ENCODE measurements around the gene VWF.

VWF gene

DNA sequence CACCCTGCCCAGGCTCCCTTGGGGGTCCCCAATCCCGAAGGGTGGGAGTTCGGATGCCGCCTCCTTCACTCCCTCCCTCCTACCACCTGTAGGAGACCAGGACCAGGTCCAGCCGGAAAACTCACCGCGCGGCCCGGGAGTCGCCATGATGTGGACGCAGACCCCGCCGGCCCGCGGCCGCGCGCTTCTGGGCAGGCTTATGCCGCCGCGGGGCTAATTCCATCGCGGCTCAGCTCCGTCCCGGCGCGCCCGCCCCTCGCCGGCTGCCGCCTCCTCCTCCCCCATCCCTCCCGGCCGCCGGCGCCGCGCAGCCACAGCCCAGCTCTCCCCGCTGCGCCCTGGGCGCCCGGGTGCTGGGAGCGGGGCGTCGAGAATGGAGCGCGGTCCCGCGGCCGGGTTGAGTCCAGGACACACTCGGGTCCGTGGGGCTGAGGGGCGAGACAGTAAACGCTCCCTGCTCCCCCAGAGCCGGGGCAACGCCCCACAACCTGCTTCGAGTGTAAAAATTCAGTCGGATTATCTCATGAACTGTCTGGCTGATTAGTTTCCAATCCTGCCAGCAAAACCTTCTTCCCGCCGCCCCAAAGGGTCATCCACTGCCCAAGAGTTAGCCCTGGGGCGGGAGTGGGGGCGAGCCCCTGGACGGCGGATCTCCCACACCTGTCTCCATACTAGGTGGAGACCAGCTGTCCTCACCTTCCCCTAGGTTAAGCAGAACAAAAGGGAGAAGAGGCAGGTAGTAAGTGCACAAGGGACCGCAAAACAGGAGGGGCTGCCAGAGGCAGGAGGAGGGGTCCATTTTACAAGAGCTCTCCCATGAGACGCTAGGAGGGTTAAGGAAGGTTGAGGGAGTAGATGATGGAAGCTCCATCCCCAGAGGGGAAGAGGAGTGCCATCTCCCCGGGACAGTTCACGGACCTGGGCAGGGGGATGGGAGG, 179.1 kb downstream of the VWF start, which contains the start of gene ANO2:
TSS of gene ANO2 (minus strand) at position 189 of the 938 bp plus-strand sequence. CDS start at position 147, 42 bp downstream.
- TF ChIP-seq GABPA (IDR thresholded peaks at IDR 0.05; ENCODE audit: low read depth) (no peak), SPI1 (IDR thresholded peaks at IDR 0.05; ENCODE audit: borderline replicate concordance, low read depth) (no peak), POLR2AphosphoS5 (IDR thresholded peaks at IDR 0.05; ENCODE audit: low read depth) (no peak)
- TF ChIP-seq, protein P1, sequence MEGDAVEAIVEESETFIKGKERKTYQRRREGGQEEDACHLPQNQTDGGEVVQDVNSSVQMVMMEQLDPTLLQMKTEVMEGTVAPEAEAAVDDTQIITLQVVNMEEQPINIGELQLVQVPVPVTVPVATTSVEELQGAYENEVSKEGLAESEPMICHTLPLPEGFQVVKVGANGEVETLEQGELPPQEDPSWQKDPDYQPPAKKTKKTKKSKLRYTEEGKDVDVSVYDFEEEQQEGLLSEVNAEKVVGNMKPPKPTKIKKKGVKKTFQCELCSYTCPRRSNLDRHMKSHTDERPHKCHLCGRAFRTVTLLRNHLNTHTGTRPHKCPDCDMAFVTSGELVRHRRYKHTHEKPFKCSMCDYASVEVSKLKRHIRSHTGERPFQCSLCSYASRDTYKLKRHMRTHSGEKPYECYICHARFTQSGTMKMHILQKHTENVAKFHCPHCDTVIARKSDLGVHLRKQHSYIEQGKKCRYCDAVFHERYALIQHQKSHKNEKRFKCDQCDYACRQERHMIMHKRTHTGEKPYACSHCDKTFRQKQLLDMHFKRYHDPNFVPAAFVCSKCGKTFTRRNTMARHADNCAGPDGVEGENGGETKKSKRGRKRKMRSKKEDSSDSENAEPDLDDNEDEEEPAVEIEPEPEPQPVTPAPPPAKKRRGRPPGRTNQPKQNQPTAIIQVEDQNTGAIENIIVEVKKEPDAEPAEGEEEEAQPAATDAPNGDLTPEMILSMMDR (IDR thresholded peaks at IDR 0.05; ENCODE audit: insufficient read depth, low read length), result no peak
- TF ChIP-seq, protein P2, sequence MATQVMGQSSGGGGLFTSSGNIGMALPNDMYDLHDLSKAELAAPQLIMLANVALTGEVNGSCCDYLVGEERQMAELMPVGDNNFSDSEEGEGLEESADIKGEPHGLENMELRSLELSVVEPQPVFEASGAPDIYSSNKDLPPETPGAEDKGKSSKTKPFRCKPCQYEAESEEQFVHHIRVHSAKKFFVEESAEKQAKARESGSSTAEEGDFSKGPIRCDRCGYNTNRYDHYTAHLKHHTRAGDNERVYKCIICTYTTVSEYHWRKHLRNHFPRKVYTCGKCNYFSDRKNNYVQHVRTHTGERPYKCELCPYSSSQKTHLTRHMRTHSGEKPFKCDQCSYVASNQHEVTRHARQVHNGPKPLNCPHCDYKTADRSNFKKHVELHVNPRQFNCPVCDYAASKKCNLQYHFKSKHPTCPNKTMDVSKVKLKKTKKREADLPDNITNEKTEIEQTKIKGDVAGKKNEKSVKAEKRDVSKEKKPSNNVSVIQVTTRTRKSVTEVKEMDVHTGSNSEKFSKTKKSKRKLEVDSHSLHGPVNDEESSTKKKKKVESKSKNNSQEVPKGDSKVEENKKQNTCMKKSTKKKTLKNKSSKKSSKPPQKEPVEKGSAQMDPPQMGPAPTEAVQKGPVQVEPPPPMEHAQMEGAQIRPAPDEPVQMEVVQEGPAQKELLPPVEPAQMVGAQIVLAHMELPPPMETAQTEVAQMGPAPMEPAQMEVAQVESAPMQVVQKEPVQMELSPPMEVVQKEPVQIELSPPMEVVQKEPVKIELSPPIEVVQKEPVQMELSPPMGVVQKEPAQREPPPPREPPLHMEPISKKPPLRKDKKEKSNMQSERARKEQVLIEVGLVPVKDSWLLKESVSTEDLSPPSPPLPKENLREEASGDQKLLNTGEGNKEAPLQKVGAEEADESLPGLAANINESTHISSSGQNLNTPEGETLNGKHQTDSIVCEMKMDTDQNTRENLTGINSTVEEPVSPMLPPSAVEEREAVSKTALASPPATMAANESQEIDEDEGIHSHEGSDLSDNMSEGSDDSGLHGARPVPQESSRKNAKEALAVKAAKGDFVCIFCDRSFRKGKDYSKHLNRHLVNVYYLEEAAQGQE (IDR thresholded peaks at IDR 0.05; ENCODE audit: insufficient replicate concordance, low read depth), result no peak
- H3K27ac ChIP-seq (replicated peaks), result no peak within 1 kb of the TSS
- no peak within 1 kb of the TSS for H3K4me3 ChIP-seq (replicated peaks; ENCODE audit: insufficient read depth, low read length)
- DNase-seq (ENCODE audit: low read depth in 1 of 2, low spot score in 1 of 2), result no peak
- H3K27me3 ChIP-seq (ENCODE audit: insufficient read depth, poor library complexity, severe bottlenecking), result peaks cover 33% of the 10 kb centered on the region

DNA sequence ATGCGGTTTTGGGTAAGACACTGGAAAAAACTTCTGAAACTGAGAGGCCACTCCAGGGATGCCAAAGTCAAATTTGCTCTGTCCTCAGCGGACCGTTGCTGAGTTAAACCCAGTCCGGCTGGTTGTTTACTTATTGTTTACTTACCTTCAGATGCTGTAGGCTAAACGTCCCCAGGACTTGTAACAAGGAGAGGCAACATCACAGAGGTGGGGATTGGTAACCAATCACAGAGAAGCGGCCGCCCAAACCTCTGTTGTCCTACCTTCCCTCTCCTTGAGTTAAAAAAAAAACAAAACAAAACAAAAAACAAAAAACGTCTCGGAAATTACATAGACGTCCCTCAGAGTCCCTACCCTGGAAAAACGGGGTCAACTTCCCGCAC, 179.8 kb downstream of the VWF start:
- Histone ChIP-seq H3K4me3 (replicated peaks; ENCODE audit: insufficient read depth, low read length) (no peak overlapping the region), H3K27me3 (ENCODE audit: insufficient read depth, poor library complexity, severe bottlenecking) (peaks cover 30% of the 10 kb centered on the region), H3K27ac (replicated peaks) (no peak overlapping the region)
- no peak for DNase-seq (ENCODE audit: low read depth in 1 of 2, low spot score in 1 of 2)
- TF ChIP-seq GABPA (IDR thresholded peaks at IDR 0.05; ENCODE audit: low read depth) (no peak), POLR2AphosphoS5 (IDR thresholded peaks at IDR 0.05; ENCODE audit: low read depth) (no peak), SPI1 (IDR thresholded peaks at IDR 0.05; ENCODE audit: borderline replicate concordance, low read depth) (no peak)
- TF ChIP-seq, protein P2 (IDR thresholded peaks at IDR 0.05; ENCODE audit: insufficient replicate concordance, low read depth), result no peak
- TF ChIP-seq, protein P1 (IDR thresholded peaks at IDR 0.05; ENCODE audit: insufficient read depth, low read length), result no peak

DNA sequence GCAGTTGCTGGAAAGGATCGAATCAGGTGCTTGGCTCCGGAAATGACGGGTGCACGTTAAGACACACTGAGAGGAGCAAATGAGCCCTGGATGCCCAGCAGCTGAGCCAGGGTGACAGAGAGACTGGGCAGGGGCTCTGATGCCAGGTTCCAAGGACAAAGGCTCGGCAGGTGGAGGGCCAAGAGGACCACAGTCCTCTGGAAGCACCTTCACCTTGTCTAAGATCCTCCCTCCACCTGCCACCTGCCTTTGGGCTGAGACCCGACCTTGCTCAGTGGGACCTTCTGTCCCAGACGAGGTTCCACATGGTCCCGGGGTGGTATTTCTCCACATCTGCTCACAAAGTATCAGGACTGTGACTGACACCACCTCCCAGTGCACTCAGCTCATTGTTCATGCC, 180.4 kb downstream of the VWF start:
- no peak overlapping the region for H3K4me3 ChIP-seq (replicated peaks; ENCODE audit: insufficient read depth, low read length)
- DNase-seq (ENCODE audit: low read depth in 1 of 2, low spot score in 1 of 2), result no peak
- peaks cover 26% of the 10 kb centered on the region for H3K27me3 ChIP-seq (ENCODE audit: insufficient read depth, poor library complexity, severe bottlenecking)
- TF ChIP-seq GABPA (IDR thresholded peaks at IDR 0.05; ENCODE audit: low read depth), result no peak
- H3K27ac ChIP-seq (replicated peaks), result no peak overlapping the region

DNA sequence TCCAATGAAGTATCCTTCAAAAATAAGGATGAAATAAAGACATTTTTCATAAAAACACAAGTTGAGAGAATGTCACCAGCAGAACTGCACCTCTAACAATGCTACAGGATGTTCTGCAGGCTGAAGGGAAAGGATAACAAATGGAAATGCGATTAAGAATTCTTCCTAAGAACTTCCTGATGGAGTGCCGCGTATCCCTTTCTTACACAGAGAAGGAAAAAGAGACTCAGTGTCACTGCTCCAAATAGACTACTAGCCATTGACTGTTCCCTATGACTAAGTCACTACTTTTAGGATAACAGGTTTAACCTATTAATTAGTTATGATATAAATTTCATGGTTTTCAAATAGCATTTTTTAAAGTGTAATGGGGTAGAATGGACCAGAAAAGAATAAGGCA, 182.6 kb downstream of the VWF start:
- TF ChIP-seq, protein P1 (IDR thresholded peaks at IDR 0.05; ENCODE audit: insufficient read depth, low read length), result no peak
- TF ChIP-seq, protein P2 (IDR thresholded peaks at IDR 0.05; ENCODE audit: insufficient replicate concordance, low read depth), result no peak
- TF ChIP-seq SPI1 (IDR thresholded peaks at IDR 0.05; ENCODE audit: borderline replicate concordance, low read depth) (no peak), GABPA (IDR thresholded peaks at IDR 0.05; ENCODE audit: low read depth) (no peak), POLR2AphosphoS5 (IDR thresholded peaks at IDR 0.05; ENCODE audit: low read depth) (no peak)
- H3K27me3 ChIP-seq (ENCODE audit: insufficient read depth, poor library complexity, severe bottlenecking), result peaks cover 26% of the 10 kb centered on the region
- no peak overlapping the region for H3K27ac ChIP-seq (replicated peaks)
- no peak for DNase-seq (ENCODE audit: low read depth in 1 of 2, low spot score in 1 of 2)
- no peak overlapping the region for H3K4me3 ChIP-seq (replicated peaks; ENCODE audit: insufficient read depth, low read length)
